Panc1 (cell line): Measurements from ENCODE around the gene GRID1. TPM values are rescaled to one million over a fixed set of nuclear protein-coding genes. Genes with fewer than 3 reads are reported as not detected.

ENCODE experiments used
- ATAC-seq: fragments of 200-7000 bp; cut with Tn5 transposase; 2 replicates; pipeline ENCODE4 v1.9.1; 2020; ENCODE audit warnings: mild to moderate bottlenecking, moderate library complexity
- BruUV-seq: library from RNA; stranded (reverse); fragments of 400-500 nt; replicated peaks from 2 replicates; lab custom pipeline; 2021; lab: Mats Ljungman, UMichigan
- CTCF ChIA-PET: fragments of 300-600 bp; sonication (Branson Sonifier 250); formaldehyde crosslinking; loops from one replicate; lab custom pipeline; 2022; ENCODE audit warnings: antibody characterized with exemption; lab: Charles Lee
- POLR2A ChIA-PET: fragments of 300-600 bp; sonication (Branson Sonifier 250); formaldehyde crosslinking; loops from one replicate; lab custom pipeline; 2022; ENCODE audit warnings: antibody characterized with exemption; lab: Charles Lee
- DNase-seq: peaks from one replicate; pipeline ENCODE4 v3.0.0-alpha.2; 2010; ENCODE audit warnings: low read depth, low spot score
- H3K27ac ChIP-seq: 2 replicates; pipeline ENCODE4 v1.5.1; 2011; ENCODE audit warnings: mild to moderate bottlenecking, low read length, inconsistent platforms
- H3K27me3 ChIP-seq: fragments of 200-500 bp; sonication (Bioruptor generic); 2 replicates; pipeline ENCODE4 v1.6.0; 2014; ENCODE audit warnings: low read length, inconsistent platforms; ENCODE audit not compliant: control insufficient read depth, insufficient read depth
- H3K36me3 ChIP-seq: fragments of 200-500 bp; sonication (Bioruptor generic); 2 replicates; pipeline ENCODE4 v1.5.1; 2014; ENCODE audit warnings: inconsistent platforms, mild to moderate bottlenecking, low read length, moderate library complexity; ENCODE audit not compliant: control insufficient read depth, insufficient read depth
- H3K4me1 ChIP-seq: 2 replicates; pipeline ENCODE4 v1.5.1; 2011; ENCODE audit warnings: inconsistent platforms, mild to moderate bottlenecking, low read length, moderate library complexity; ENCODE audit not compliant: control insufficient read depth, insufficient read depth
- H3K4me3 ChIP-seq, 2 experiments: 2 replicates each; pipeline ENCODE4 v1.5.1; 2011 to 2012; ENCODE audit warnings: low read depth in 2 of 2, low read length in 2 of 2, mild to moderate bottlenecking in 2 of 2, inconsistent platforms in 1 of 2, moderate library complexity in 1 of 2
- H3K9me3 ChIP-seq: fragments of 200-500 bp; sonication (Bioruptor generic); 2 replicates; pipeline ENCODE4 v1.5.1; 2014; ENCODE audit warnings: low read depth, mild to moderate bottlenecking, inconsistent platforms, low read length, moderate library complexity; ENCODE audit not compliant: control insufficient read depth, insufficient read depth
- POLR2AphosphoS5 ChIP-seq: IDR thresholded peaks from 2 replicates; pipeline ENCODE4 v1.6.1; 2012; ENCODE audit warnings: mild to moderate bottlenecking, low read depth, low read length, moderate library complexity
- SIN3A ChIP-seq: IDR thresholded peaks from 2 replicates; pipeline ENCODE4 v1.6.1; 2012; ENCODE audit warnings: low read depth, mild to moderate bottlenecking, low read length, moderate library complexity, borderline replicate concordance; ENCODE audit not compliant: insufficient read depth
- TCF7L2 ChIP-seq: IDR thresholded peaks from 2 replicates; pipeline ENCODE4 v1.6.1; 2011; ENCODE audit warnings: mild to moderate bottlenecking, low read depth, low read length, inconsistent platforms
- in situ Hi-C: cut with HindIII; loops from 2 replicates; pipeline ENCODE4 v1.10.0; 2016; ENCODE audit warnings: low sequenced_read_pairs, low pct_unique_long_range_greater_than_20kb
- intact Hi-C: fragments of 100-400 bp; cut with micrococcal nuclease; formaldehyde crosslinking; loops from one replicate; pipeline ENCODE4 v1.10.0; 2022; ENCODE audit not compliant: unreplicated experiment
- total RNA-seq: library from RNA; stranded (reverse); gene quantifications from one replicate; pipeline ENCODE4 v1.2.1, GENCODE V29; 2021; ENCODE audit not compliant: unreplicated experiment
- TF ChIP-seq, protein P1 (sequence below): fragments of 450-650 bp; IDR thresholded peaks from 2 replicates; pipeline ENCODE4 v1.5.1; 2017; ENCODE audit warnings: mild to moderate bottlenecking
- TF ChIP-seq, protein P2 (sequence below), 2 experiments: IDR thresholded peaks; 2 replicates each; pipeline ENCODE4 v1.6.1; 2011 to 2012; ENCODE audit warnings: low read depth in 2 of 2, control low read depth in 1 of 2, low read length in 1 of 2, mild to moderate bottlenecking in 1 of 2, moderate library complexity in 1 of 2; ENCODE audit not compliant: insufficient read depth in 1 of 2

Gene GRID1
- total RNA-seq, 1 experiment from 2014 or later = 2.3 TPM

GRCh38 chr10:86164174-86164774 lies 202.3 kb downstream of the GRID1 start:
- no peak overlapping the region for H3K27ac ChIP-seq
- ATAC-seq (no peak), DNase-seq (no peak)
- no peak overlapping the region for H3K4me3 ChIP-seq
- no peaks in the 10 kb centered on the region for H3K27me3 ChIP-seq
- in situ Hi-C loops = no loop called here
- ChIA-PET CTCF (no interaction called here), POLR2A (no interaction called here)
- intact Hi-C loops = no loop called here
- no TSS peak for BruUV-seq
- no peak for TF ChIP-seq TCF7L2
- TF ChIP-seq, protein P1, sequence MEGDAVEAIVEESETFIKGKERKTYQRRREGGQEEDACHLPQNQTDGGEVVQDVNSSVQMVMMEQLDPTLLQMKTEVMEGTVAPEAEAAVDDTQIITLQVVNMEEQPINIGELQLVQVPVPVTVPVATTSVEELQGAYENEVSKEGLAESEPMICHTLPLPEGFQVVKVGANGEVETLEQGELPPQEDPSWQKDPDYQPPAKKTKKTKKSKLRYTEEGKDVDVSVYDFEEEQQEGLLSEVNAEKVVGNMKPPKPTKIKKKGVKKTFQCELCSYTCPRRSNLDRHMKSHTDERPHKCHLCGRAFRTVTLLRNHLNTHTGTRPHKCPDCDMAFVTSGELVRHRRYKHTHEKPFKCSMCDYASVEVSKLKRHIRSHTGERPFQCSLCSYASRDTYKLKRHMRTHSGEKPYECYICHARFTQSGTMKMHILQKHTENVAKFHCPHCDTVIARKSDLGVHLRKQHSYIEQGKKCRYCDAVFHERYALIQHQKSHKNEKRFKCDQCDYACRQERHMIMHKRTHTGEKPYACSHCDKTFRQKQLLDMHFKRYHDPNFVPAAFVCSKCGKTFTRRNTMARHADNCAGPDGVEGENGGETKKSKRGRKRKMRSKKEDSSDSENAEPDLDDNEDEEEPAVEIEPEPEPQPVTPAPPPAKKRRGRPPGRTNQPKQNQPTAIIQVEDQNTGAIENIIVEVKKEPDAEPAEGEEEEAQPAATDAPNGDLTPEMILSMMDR = no peak
- TF ChIP-seq SIN3A = no peak
- TF ChIP-seq POLR2AphosphoS5 = no peak
- TF ChIP-seq, protein P2, sequence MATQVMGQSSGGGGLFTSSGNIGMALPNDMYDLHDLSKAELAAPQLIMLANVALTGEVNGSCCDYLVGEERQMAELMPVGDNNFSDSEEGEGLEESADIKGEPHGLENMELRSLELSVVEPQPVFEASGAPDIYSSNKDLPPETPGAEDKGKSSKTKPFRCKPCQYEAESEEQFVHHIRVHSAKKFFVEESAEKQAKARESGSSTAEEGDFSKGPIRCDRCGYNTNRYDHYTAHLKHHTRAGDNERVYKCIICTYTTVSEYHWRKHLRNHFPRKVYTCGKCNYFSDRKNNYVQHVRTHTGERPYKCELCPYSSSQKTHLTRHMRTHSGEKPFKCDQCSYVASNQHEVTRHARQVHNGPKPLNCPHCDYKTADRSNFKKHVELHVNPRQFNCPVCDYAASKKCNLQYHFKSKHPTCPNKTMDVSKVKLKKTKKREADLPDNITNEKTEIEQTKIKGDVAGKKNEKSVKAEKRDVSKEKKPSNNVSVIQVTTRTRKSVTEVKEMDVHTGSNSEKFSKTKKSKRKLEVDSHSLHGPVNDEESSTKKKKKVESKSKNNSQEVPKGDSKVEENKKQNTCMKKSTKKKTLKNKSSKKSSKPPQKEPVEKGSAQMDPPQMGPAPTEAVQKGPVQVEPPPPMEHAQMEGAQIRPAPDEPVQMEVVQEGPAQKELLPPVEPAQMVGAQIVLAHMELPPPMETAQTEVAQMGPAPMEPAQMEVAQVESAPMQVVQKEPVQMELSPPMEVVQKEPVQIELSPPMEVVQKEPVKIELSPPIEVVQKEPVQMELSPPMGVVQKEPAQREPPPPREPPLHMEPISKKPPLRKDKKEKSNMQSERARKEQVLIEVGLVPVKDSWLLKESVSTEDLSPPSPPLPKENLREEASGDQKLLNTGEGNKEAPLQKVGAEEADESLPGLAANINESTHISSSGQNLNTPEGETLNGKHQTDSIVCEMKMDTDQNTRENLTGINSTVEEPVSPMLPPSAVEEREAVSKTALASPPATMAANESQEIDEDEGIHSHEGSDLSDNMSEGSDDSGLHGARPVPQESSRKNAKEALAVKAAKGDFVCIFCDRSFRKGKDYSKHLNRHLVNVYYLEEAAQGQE (IDR thresholded peaks at IDR 0.05; ENCODE audit: insufficient read depth in 1 of 2, low read depth in 2 of 2, low read length in 1 of 2) = no peak
- H3K36me3 ChIP-seq = no peaks in the 10 kb centered on the region
- no peaks in the 10 kb centered on the region for H3K9me3 ChIP-seq
- H3K4me1 ChIP-seq = no peaks in the 10 kb centered on the region

- Histone ChIP-seq H3K9me3 (no peaks in the 10 kb centered on the region), H3K36me3 (no peaks in the 10 kb centered on the region), H3K4me1 (no peaks in the 10 kb centered on the region), H3K4me3 (no peak overlapping the region), H3K27ac (no peak overlapping the region), H3K27me3 (no peaks in the 10 kb centered on the region)
- ChIA-PET POLR2A (no interaction called here), CTCF (no interaction called here)
- no TSS peak for BruUV-seq
- DNase-seq (no peak), ATAC-seq (no peak)
- no peak for TF ChIP-seq TCF7L2
- TF ChIP-seq, protein P1 = no peak
- TF ChIP-seq POLR2AphosphoS5 = no peak
- TF ChIP-seq, protein P2 (IDR thresholded peaks at IDR 0.05; ENCODE audit: insufficient read depth in 1 of 2, low read depth in 2 of 2, low read length in 1 of 2) = no peak
- TF ChIP-seq SIN3A = no peak
- in situ Hi-C loops (no loop called here), intact Hi-C loops (no loop called here)
Observed at GRCh38 chr10:86163522-86164173, 202.9 kb downstream of the GRID1 start.
